ENCODE data around the gene GPR161. TPM values are rescaled to one million over a fixed set of nuclear protein-coding genes. Genes with fewer than 3 reads are reported as not detected.

The GPR161 gene
- polyA plus RNA-seq, 1 donor: 7.7 TPM

- Histone ChIP-seq H3K27me3 (ENCODE audit: control insufficient read depth, insufficient read depth, low read length) (no peaks in the 10 kb centered on the region), H3K4me3 (ENCODE audit: low read length) (no peak overlapping the region), H3K4me1 (ENCODE audit: control insufficient read depth, insufficient read depth, low read length) (no peaks in the 10 kb centered on the region), H3K9me3 (ENCODE audit: control insufficient read depth, low read depth, low read length) (no peaks in the 10 kb centered on the region), H3K27ac (ENCODE audit: low read length) (no peak overlapping the region), H3K36me3 (ENCODE audit: control insufficient read depth, insufficient read depth, low read length) (peaks cover 13% of the 10 kb centered on the region)
- no CpG with 5 or more reads among the region's 27 CpGs for WGBS (ENCODE audit: insufficient coverage, low lambda C conversion rate)
- no peak for DNase-seq
Measured at GRCh38 chr1:168096296-168097165, 40.2 kb downstream of the GPR161 start.

- no CpG with 5 or more reads among the region's 6 CpGs for WGBS (ENCODE audit: insufficient coverage, low lambda C conversion rate)
- H3K27ac ChIP-seq (ENCODE audit: low read length): no peak overlapping the region
- H3K36me3 ChIP-seq (ENCODE audit: control insufficient read depth, insufficient read depth, low read length): peaks cover 13% of the 10 kb centered on the region
- H3K9me3 ChIP-seq (ENCODE audit: control insufficient read depth, low read depth, low read length): no peaks in the 10 kb centered on the region
- H3K27me3 ChIP-seq (ENCODE audit: control insufficient read depth, insufficient read depth, low read length): no peaks in the 10 kb centered on the region
- no peak overlapping the region for H3K4me3 ChIP-seq (ENCODE audit: low read length)
- H3K4me1 ChIP-seq (ENCODE audit: control insufficient read depth, insufficient read depth, low read length): no peaks in the 10 kb centered on the region
- no peak for DNase-seq
Measured at GRCh38 chr1:168095476-168095875, 41.3 kb downstream of the GPR161 start.

- Histone ChIP-seq H3K4me1 (ENCODE audit: control insufficient read depth, insufficient read depth, low read length) (peaks cover 12% of the 10 kb centered on the region), H3K27me3 (ENCODE audit: control insufficient read depth, insufficient read depth, low read length) (no peaks in the 10 kb centered on the region), H3K36me3 (ENCODE audit: control insufficient read depth, insufficient read depth, low read length) (peaks cover 13% of the 10 kb centered on the region), H3K9me3 (ENCODE audit: control insufficient read depth, low read depth, low read length) (no peaks in the 10 kb centered on the region), H3K4me3 (ENCODE audit: low read length) (no peak overlapping the region), H3K27ac (ENCODE audit: low read length) (no peak overlapping the region)
- no peak for DNase-seq
- WGBS (ENCODE audit: insufficient coverage, low lambda C conversion rate): no CpG with 5 or more reads among the region's 4 CpGs
Measured at GRCh38 chr1:168093616-168094015, 43.1 kb downstream of the GPR161 start.

GRCh38 chr1:168092566-168093355, 44.0 kb downstream of the GPR161 start:
- WGBS (ENCODE audit: insufficient coverage, low lambda C conversion rate): no CpG with 5 or more reads among the region's 16 CpGs
- H3K9me3 ChIP-seq (ENCODE audit: control insufficient read depth, low read depth, low read length): no peaks in the 10 kb centered on the region
- H3K27me3 ChIP-seq (ENCODE audit: control insufficient read depth, insufficient read depth, low read length): no peaks in the 10 kb centered on the region
- no peak overlapping the region for H3K4me3 ChIP-seq (ENCODE audit: low read length)
- H3K4me1 ChIP-seq (ENCODE audit: control insufficient read depth, insufficient read depth, low read length): peaks cover 18% of the 10 kb centered on the region
- no peak overlapping the region for H3K27ac ChIP-seq (ENCODE audit: low read length)
- H3K36me3 ChIP-seq (ENCODE audit: control insufficient read depth, insufficient read depth, low read length): peaks cover 9% of the 10 kb centered on the region
- DNase-seq: no peak

- Histone ChIP-seq H3K36me3 (ENCODE audit: control insufficient read depth, insufficient read depth, low read length) (peaks cover 10% of the 10 kb centered on the region), H3K4me1 (ENCODE audit: control insufficient read depth, insufficient read depth, low read length) (peaks cover 18% of the 10 kb centered on the region), H3K27ac (ENCODE audit: low read length) (no peak overlapping the region), H3K9me3 (ENCODE audit: control insufficient read depth, low read depth, low read length) (no peaks in the 10 kb centered on the region), H3K27me3 (ENCODE audit: control insufficient read depth, insufficient read depth, low read length) (no peaks in the 10 kb centered on the region), H3K4me3 (ENCODE audit: low read length) (no peak overlapping the region)
- no CpG with 5 or more reads among the region's 8 CpGs for WGBS (ENCODE audit: insufficient coverage, low lambda C conversion rate)
- no peak for DNase-seq
Measured at GRCh38 chr1:168091720-168092550, 44.8 kb downstream of the GPR161 start.

DNA sequence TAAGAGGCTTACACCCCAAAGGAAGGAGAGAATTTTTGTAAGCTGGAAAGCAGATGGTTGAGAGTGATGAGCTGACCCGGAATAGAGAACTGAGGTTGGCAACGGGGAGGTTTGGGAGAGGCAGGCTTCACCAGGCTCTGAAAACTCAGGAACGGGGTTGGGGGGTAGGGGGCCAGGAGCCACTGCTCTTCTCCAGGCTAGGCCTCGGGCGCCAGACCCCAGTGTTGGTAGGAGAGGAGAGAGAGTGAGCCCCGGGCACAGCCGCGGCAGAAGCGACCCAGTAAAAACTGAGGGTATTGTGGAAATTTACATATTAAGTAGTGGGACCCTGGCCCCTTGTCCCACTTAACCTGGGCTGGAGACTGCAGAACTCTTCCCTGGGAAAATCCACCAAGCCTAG, 45.7 kb downstream of the GPR161 start:
- DNase-seq: no peak
- no peak overlapping the region for H3K4me3 ChIP-seq (ENCODE audit: low read length)
- H3K27ac ChIP-seq (ENCODE audit: low read length): no peak overlapping the region
- H3K4me1 ChIP-seq (ENCODE audit: control insufficient read depth, insufficient read depth, low read length): peaks cover 18% of the 10 kb centered on the region
- H3K9me3 ChIP-seq (ENCODE audit: control insufficient read depth, low read depth, low read length): no peaks in the 10 kb centered on the region
- peaks cover 8% of the 10 kb centered on the region for H3K36me3 ChIP-seq (ENCODE audit: control insufficient read depth, insufficient read depth, low read length)
- no peaks in the 10 kb centered on the region for H3K27me3 ChIP-seq (ENCODE audit: control insufficient read depth, insufficient read depth, low read length)
- WGBS (ENCODE audit: insufficient coverage, low lambda C conversion rate): 100% methylated on average over 1 of the region's 9 CpGs

GRCh38 chr1:168090395-168090794, 46.3 kb downstream of the GPR161 start:
- no peak overlapping the region for H3K4me3 ChIP-seq (ENCODE audit: low read length)

GRCh38 chr1:168089979-168090337, 46.8 kb downstream of the GPR161 start:
- H3K4me1 ChIP-seq (ENCODE audit: control insufficient read depth, insufficient read depth, low read length): peaks cover 18% of the 10 kb centered on the region

More at GRCh38 chr1:168090395-168090794, 46.3 kb downstream of the GPR161 start:
- DNase-seq: no peak
- peaks cover 8% of the 10 kb centered on the region for H3K36me3 ChIP-seq (ENCODE audit: control insufficient read depth, insufficient read depth, low read length)
- no peaks in the 10 kb centered on the region for H3K9me3 ChIP-seq (ENCODE audit: control insufficient read depth, low read depth, low read length)
- no peaks in the 10 kb centered on the region for H3K27me3 ChIP-seq (ENCODE audit: control insufficient read depth, insufficient read depth, low read length)
- no peak overlapping the region for H3K27ac ChIP-seq (ENCODE audit: low read length)
- WGBS (ENCODE audit: insufficient coverage, low lambda C conversion rate): no CpG with 5 or more reads among the region's 14 CpGs
- peaks cover 18% of the 10 kb centered on the region for H3K4me1 ChIP-seq (ENCODE audit: control insufficient read depth, insufficient read depth, low read length)

GRCh38 chr1:168089326-168089978, 47.3 kb downstream of the GPR161 start:
- no peaks in the 10 kb centered on the region for H3K9me3 ChIP-seq (ENCODE audit: control insufficient read depth, low read depth, low read length)
- H3K36me3 ChIP-seq (ENCODE audit: control insufficient read depth, insufficient read depth, low read length): peaks cover 8% of the 10 kb centered on the region
- no peaks in the 10 kb centered on the region for H3K27me3 ChIP-seq (ENCODE audit: control insufficient read depth, insufficient read depth, low read length)
- no peak overlapping the region for H3K4me3 ChIP-seq (ENCODE audit: low read length)
- WGBS (ENCODE audit: insufficient coverage, low lambda C conversion rate): no CpG with 5 or more reads among the region's 13 CpGs
- peak; percentile 30 to 54 for DNase-seq
- no peak overlapping the region for H3K27ac ChIP-seq (ENCODE audit: low read length)
- peaks cover 21% of the 10 kb centered on the region for H3K4me1 ChIP-seq (ENCODE audit: control insufficient read depth, insufficient read depth, low read length)

More at GRCh38 chr1:168089979-168090337, 46.8 kb downstream of the GPR161 start:
- WGBS (ENCODE audit: insufficient coverage, low lambda C conversion rate): no CpG with 5 or more reads among the region's 2 CpGs
- H3K9me3 ChIP-seq (ENCODE audit: control insufficient read depth, low read depth, low read length): no peaks in the 10 kb centered on the region
- H3K27me3 ChIP-seq (ENCODE audit: control insufficient read depth, insufficient read depth, low read length): no peaks in the 10 kb centered on the region
- H3K4me3 ChIP-seq (ENCODE audit: low read length): no peak overlapping the region
- H3K27ac ChIP-seq (ENCODE audit: low read length): no peak overlapping the region
- no peak for DNase-seq
- H3K36me3 ChIP-seq (ENCODE audit: control insufficient read depth, insufficient read depth, low read length): peaks cover 8% of the 10 kb centered on the region

Data from large intestine (tissue), 3 donors.